Cardiac muscle cell (in vitro differentiated cells and primary cell): ENCODE data around the gene KATNA1. TPM values are rescaled to one million over a fixed set of nuclear protein-coding genes. Genes with fewer than 3 reads are reported as not detected.

Experiments
- DNase-seq, 2 donors: peaks; one replicate each; pipeline versions ENCODE4 v3.0.0 to v3.0.0-alpha.2; 2010 to 2017; ENCODE audit warnings: low read depth in 1 of 2, low spot score in 1 of 2
- H3K27ac ChIP-seq: fragments of 200-600 bp; sonication (generic); 2 replicates; pipeline ENCODE4 v1.5.1; 2016
- H3K27me3 ChIP-seq: fragments of 200-600 bp; sonication (generic); 2 replicates; pipeline ENCODE4 v1.6.0; 2016; ENCODE audit warnings: control low read depth
- H3K36me3 ChIP-seq: fragments of 200-600 bp; sonication (generic); 2 replicates; pipeline ENCODE4 v1.5.1; 2016; ENCODE audit warnings: control low read depth
- H3K4me1 ChIP-seq: fragments of 200-600 bp; sonication (generic); 2 replicates; pipeline ENCODE4 v1.8.1; 2017; ENCODE audit warnings: low read depth, mild to moderate bottlenecking, mixed run types
- H3K4me3 ChIP-seq: fragments of 200-600 bp; sonication (generic); 2 replicates; pipeline ENCODE4 v1.5.1; 2016; ENCODE audit warnings: mild to moderate bottlenecking
- H3K9me3 ChIP-seq: fragments of 200-600 bp; sonication (generic); 2 replicates; pipeline ENCODE4 v1.5.1; 2017; ENCODE audit warnings: low read depth, mild to moderate bottlenecking, control low read depth
- polyA plus RNA-seq: library from polyadenylated mRNA; unstranded; fragments of >200 nt; fragmentation: Nextera tagmentation; extraction: Ambion mirVana; gene quantifications from 2 replicates; pipeline ENCODE4 v1.2.1, GENCODE V29; 2016
- total RNA-seq: library from RNA; depleted of rRNA; stranded (reverse); fragments of >200 nt; gene quantifications from 2 replicates; pipeline ENCODE4 v1.2.3, GENCODE V29; 2016
- TF ChIP-seq, protein P1 (sequence below): IDR thresholded peaks from 2 replicates; pipeline ENCODE4 v1.5.1; 2012; ENCODE audit warnings: low read depth, mild to moderate bottlenecking, low read length

The KATNA1 gene
- total and polyA plus RNA-seq, 2 experiments from 2014 or later: 16.1 to 22.5 TPM

DNA sequence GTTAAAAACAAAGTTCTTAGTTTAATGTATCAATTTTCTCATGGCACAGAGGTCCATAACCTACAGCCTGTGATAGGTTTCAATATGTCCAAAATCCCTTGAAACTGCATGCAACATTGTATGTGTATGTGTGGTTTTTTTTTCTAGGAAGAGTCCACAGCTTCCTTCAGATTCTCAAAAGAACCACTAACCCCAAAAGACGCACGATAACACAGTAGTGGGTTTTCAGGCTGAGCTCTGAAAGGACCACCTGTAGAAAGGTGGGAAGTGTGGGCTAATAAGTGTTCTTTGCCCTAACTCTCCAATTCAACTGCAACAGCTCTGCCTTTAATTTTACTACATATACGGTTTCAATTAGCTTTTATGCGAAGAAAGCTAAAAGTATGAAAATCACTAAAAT lies 11.5 kb upstream of the KATNA1 start:
- DNase-seq: no peak

DNA sequence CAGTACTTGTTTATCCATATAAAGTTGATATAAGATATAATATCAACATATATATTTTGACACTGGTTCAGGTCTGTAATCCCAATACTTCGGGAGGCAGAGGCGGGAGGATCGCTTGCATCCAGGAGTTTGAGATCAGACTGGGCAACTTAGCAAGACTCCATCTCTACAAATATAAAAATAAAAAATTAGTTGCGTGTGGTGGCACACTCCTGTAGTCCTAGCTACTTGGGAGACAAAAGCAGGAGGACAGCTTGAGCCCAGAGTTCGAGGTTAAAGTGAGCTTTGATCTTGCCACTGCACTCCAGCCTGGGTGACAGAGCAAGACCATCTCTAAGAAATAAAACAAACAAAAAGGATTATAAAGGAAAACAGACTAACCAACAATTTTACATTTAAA lies 8.9 kb upstream of the KATNA1 start:
- no peaks in the 10 kb centered on the region for H3K27me3 ChIP-seq
- DNase-seq: no peak
- TF ChIP-seq, protein P1, sequence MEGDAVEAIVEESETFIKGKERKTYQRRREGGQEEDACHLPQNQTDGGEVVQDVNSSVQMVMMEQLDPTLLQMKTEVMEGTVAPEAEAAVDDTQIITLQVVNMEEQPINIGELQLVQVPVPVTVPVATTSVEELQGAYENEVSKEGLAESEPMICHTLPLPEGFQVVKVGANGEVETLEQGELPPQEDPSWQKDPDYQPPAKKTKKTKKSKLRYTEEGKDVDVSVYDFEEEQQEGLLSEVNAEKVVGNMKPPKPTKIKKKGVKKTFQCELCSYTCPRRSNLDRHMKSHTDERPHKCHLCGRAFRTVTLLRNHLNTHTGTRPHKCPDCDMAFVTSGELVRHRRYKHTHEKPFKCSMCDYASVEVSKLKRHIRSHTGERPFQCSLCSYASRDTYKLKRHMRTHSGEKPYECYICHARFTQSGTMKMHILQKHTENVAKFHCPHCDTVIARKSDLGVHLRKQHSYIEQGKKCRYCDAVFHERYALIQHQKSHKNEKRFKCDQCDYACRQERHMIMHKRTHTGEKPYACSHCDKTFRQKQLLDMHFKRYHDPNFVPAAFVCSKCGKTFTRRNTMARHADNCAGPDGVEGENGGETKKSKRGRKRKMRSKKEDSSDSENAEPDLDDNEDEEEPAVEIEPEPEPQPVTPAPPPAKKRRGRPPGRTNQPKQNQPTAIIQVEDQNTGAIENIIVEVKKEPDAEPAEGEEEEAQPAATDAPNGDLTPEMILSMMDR: no peak

More for the DNA sequence above, 11.5 kb upstream of the KATNA1 start:
- Histone ChIP-seq H3K4me1 (no peaks in the 10 kb centered on the region), H3K4me3 (no peak overlapping the region), H3K9me3 (no peaks in the 10 kb centered on the region), H3K27me3 (no peaks in the 10 kb centered on the region), H3K36me3 (peaks cover 34% of the 10 kb centered on the region), H3K27ac (no peak overlapping the region)
- TF ChIP-seq, protein P1: no peak

DNA sequence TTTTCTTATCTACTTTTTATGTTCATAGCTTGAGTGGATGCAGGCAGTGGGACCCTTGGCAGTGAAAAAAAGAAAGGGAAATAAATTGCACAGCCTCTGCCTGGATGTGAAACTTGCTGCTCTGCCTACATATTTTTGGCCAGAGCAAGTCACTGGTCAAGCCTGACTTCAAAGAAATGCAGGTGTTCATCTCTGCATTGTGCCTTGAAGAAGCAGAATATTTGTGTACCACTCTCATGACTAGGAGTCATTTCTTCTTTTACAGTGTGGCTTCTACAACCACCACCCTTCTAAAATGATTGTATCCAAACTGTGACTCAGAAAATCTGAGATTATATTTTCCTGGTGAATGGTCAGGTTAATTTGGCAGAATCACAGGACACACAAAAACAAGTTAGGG lies 2.5 kb upstream of the KATNA1 start:
- no peak for DNase-seq

More for the DNA sequence above, 8.9 kb upstream of the KATNA1 start:
- Histone ChIP-seq H3K4me3 (no peak overlapping the region), H3K36me3 (peaks cover 22% of the 10 kb centered on the region), H3K4me1 (no peaks in the 10 kb centered on the region), H3K9me3 (no peaks in the 10 kb centered on the region), H3K27ac (no peak overlapping the region)

DNA sequence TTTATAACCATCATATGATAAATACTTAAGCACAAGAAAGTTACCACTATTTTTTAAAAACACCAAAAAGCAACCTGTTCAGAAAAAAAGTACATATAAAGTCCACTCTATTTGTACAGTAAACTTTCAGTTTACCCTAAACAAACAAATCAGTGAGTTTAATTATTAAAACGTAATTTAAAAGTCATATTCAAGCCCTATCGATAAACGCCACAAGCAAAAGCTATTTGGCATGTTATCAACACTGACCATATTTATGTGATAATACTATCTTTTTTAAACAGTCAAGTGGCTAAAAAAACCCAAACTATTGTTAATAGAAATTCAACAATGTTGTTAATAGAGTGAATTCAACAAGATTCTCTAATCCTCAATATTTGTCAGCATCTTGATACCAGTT lies 1.9 kb downstream of the KATNA1 start:
- DNase-seq: no peak
- TF ChIP-seq, protein P1: no peak
- H3K9me3 ChIP-seq: no peaks in the 10 kb centered on the region
- no peaks in the 10 kb centered on the region for H3K4me1 ChIP-seq
- no peak overlapping the region for H3K27ac ChIP-seq
- no peaks in the 10 kb centered on the region for H3K27me3 ChIP-seq
- H3K4me3 ChIP-seq: peak overlapping the region; percentile 64
- H3K36me3 ChIP-seq: no peaks in the 10 kb centered on the region

More for the DNA sequence above, 2.5 kb upstream of the KATNA1 start:
- Histone ChIP-seq H3K4me1 (no peaks in the 10 kb centered on the region), H3K36me3 (no peaks in the 10 kb centered on the region), H3K4me3 (no peak overlapping the region), H3K9me3 (no peaks in the 10 kb centered on the region), H3K27me3 (no peaks in the 10 kb centered on the region), H3K27ac (no peak overlapping the region)
- TF ChIP-seq, protein P1: no peak

DNA sequence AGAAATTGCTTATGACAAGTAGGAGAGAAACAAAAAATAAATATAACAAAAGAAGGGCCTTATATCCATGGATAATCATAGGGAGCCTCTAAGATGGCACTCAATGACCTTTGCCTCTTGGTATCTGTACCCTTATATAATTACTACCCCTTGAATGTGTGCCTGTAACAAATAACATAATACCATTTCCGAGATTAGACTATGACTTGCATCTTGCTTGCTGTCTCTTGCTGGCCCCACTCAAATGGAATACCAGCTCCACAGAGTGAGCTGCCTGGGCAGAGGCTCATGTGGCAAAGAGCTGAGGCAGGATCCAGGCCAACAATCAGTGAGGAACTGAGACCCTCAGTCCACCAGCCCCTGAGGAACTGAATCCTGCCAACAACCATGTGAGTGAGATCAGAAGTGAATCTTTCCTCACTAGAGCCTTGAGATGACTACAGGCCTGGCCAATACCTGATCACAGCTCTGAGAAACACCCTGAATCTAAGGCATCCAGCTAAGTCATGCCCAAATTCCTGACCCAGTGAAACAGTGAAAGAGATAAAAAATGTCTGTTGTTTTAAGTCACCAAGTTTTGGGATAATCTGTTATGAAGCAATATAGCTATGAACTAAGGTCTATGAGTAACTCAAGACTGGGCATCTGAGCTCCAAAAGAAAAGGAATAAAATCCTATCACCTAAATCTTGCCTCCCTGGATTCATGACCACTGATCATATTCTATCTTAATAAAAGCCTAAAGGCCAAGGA lies 5.5 kb downstream of the KATNA1 start:
- H3K4me1 ChIP-seq: peaks cover 5% of the 10 kb centered on the region
- TF ChIP-seq, protein P1: no peak
- H3K36me3 ChIP-seq: no peaks in the 10 kb centered on the region
- H3K4me3 ChIP-seq: no peak overlapping the region
- H3K27me3 ChIP-seq: no peaks in the 10 kb centered on the region
- H3K9me3 ChIP-seq: no peaks in the 10 kb centered on the region
- DNase-seq: peak in 1 of 2 donors; percentile 39
- no peak overlapping the region for H3K27ac ChIP-seq
